K562 (cell line): ENCODE results near the gene SLC26A6. TPM values are rescaled to one million over a fixed set of nuclear protein-coding genes. Genes with fewer than 3 reads are reported as not detected.

Source experiments
- ATAC-seq: fragments of 200-7000 bp; cut with Tn5 transposase; 3 replicates; pipeline ENCODE4 v1.9.1; 2020; ENCODE audit warnings: moderate library complexity
- BruUV-seq: library from RNA; stranded (reverse); fragments of 400-500 nt; replicated peaks from 2 replicates; lab custom pipeline; 2021; lab: Mats Ljungman, UMichigan
- CTCF ChIA-PET: fragments of 300-600 bp; formaldehyde crosslinking; extraction: SDS; loops from one replicate; lab custom pipeline; 2021; ENCODE audit warnings: low intra/inter-chr PET ratio; lab: Yijun Ruan, JAX
- POLR2A ChIA-PET: fragments of 300-600, 350-650 bp; sonication (Branson Sonifier 250); formaldehyde crosslinking; extraction: SDS; loops from one replicate; lab custom pipeline; 2021; ENCODE audit warnings: antibody characterized with exemption, inconsistent platforms; lab: Yijun Ruan, JAX
- DNase-seq, 4 experiments: peaks; one replicate each; pipeline versions ENCODE4 v3.0.0 to v3.0.0-alpha.2; 2011 to 2018; ENCODE audit warnings: low spot score in 3 of 4, mixed read lengths in 3 of 4; ENCODE audit errors: extremely low read depth in 1 of 4
- FAIRE-seq: peaks from 2 replicates; lab custom pipeline; 2011; peaks lifted over from hg19 to GRCh38; lab: Jason Lieb, UNC
- H2AFZ ChIP-seq: 2 replicates; pipeline ENCODE4 v1.6.0; 2011; ENCODE audit warnings: low read depth, low read length, control low read depth, inconsistent platforms
- H3K27ac ChIP-seq: fragments of 200-600 bp; 3 replicates; pipeline ENCODE4 v1.8.0; 2011; ENCODE audit warnings: low read depth, mild to moderate bottlenecking, control low read depth, inconsistent platforms, low read length, moderate library complexity, mixed read lengths; ENCODE audit errors: extremely low read depth
- H3K27me3 ChIP-seq, 2 experiments: fragments of 300-600 bp in 1 of 2; 2 replicates in 1 of 2; 3 replicates in 1 of 2; pipeline versions ENCODE4 v1.6.0 to v1.8.0; 2011; ENCODE audit warnings: inconsistent platforms in 2 of 2, low read length in 2 of 2, mild to moderate bottlenecking in 1 of 2, mixed read lengths in 1 of 2, moderate library complexity in 1 of 2; ENCODE audit not compliant: control insufficient read depth in 2 of 2, insufficient read depth in 2 of 2
- H3K36me3 ChIP-seq: fragments of 300-600 bp; 3 replicates; pipeline ENCODE4 v1.8.0; 2011; ENCODE audit warnings: mild to moderate bottlenecking, low read length, inconsistent platforms; ENCODE audit not compliant: control insufficient read depth, insufficient read depth
- H3K4me1 ChIP-seq, 2 experiments: fragments of 200-600 bp in 1 of 2; replicated peaks in 1 of 2; 2 replicates in 1 of 2; 3 replicates in 1 of 2; pipeline versions ENCODE4 v1.5.1 to v1.8.0; 2011; ENCODE audit warnings: inconsistent platforms in 2 of 2, low read length in 2 of 2, mild to moderate bottlenecking in 1 of 2, mixed read lengths in 1 of 2, moderate library complexity in 1 of 2; ENCODE audit not compliant: control insufficient read depth in 2 of 2, insufficient read depth in 2 of 2
- H3K4me2 ChIP-seq: 2 replicates; pipeline ENCODE4 v1.6.1; 2011; ENCODE audit warnings: low read length, control low read depth, inconsistent platforms, mixed read lengths; ENCODE audit not compliant: insufficient read depth
- H3K4me3 ChIP-seq: fragments of 200-600 bp; sonication (generic), shearing (Covaris generic); 2 replicates; pipeline ENCODE4 v1.5.1; 2016; ENCODE audit warnings: control low read depth, inconsistent platforms
- H3K79me2 ChIP-seq: fragments of 200-600 bp; 3 replicates; pipeline ENCODE4 v1.8.0; 2011; ENCODE audit warnings: low read length, inconsistent platforms; ENCODE audit not compliant: control insufficient read depth, insufficient read depth
- H3K9ac ChIP-seq, 2 experiments: 2 replicates each; pipeline versions ENCODE4 v1.6.0 to v1.6.1; 2011; ENCODE audit warnings: low read depth in 2 of 2, low read length in 2 of 2, control low read depth in 1 of 2, inconsistent platforms in 1 of 2, mild to moderate bottlenecking in 1 of 2, mixed read lengths in 1 of 2; ENCODE audit not compliant: insufficient read depth in 1 of 2
- H3K9me1 ChIP-seq: one replicate; pipeline ENCODE4 v1.6.0; 2011; ENCODE audit warnings: inconsistent platforms, mild to moderate bottlenecking, low read length, moderate library complexity; ENCODE audit not compliant: control insufficient read depth, insufficient read depth
- H3K9me3 ChIP-seq: replicated peaks from 2 replicates; pipeline ENCODE4 v1.5.1; 2011; ENCODE audit warnings: low read depth, low read length, inconsistent platforms; ENCODE audit not compliant: control insufficient read depth, insufficient read depth
- H4K20me1 ChIP-seq: replicated peaks from 2 replicates; pipeline ENCODE4 v1.6.1; 2011; ENCODE audit warnings: low read length, inconsistent platforms, mixed read lengths; ENCODE audit not compliant: control insufficient read depth, insufficient read depth
- BACH1 ChIP-seq: fragments of 200-800 bp; sonication (Bioruptor generic); IDR thresholded peaks from 2 replicates; pipeline ENCODE4 v1.6.1; 2016; ENCODE audit warnings: missing genetic modification characterization, missing compliant biosample characterization
- FOXP1 ChIP-seq: sonication (generic); formaldehyde crosslinking; IDR thresholded peaks from 2 replicates; pipeline ENCODE4 v1.8.0; 2022; ENCODE audit warnings: mild to moderate bottlenecking, missing genetic modification reagents
- POLR3G ChIP-seq: IDR thresholded peaks from 2 replicates; pipeline ENCODE4 v1.6.1; 2011; ENCODE audit not compliant: insufficient read length, insufficient replicate concordance; ENCODE audit errors: extremely low read depth
- RNF2 ChIP-seq: sonication (generic); IDR thresholded peaks from 2 replicates; pipeline ENCODE4 v1.6.1; 2016
- SRF ChIP-seq, 2 experiments: fragments of 250-450, 450-650 bp in 1 of 2; sonication (Bioruptor Pico) in 1 of 2; sonication (generic) in 1 of 2; formaldehyde crosslinking; IDR thresholded peaks; 2 replicates each; pipeline versions ENCODE4 v1.5.0 to v1.5.1; 2020 to 2022; ENCODE audit warnings: mild to moderate bottlenecking in 1 of 2, missing genetic modification reagents in 1 of 2
- ZNF24 ChIP-seq: fragments of 450-650 bp; IDR thresholded peaks from 2 replicates; pipeline ENCODE4 v1.6.1; 2016
- ZNF57 ChIP-seq: fragments of 450-650 bp; formaldehyde crosslinking; IDR thresholded peaks from 2 replicates; pipeline ENCODE4 v1.4.0; 2020; ENCODE audit warnings: mild to moderate bottlenecking, moderate library complexity
- WGBS: fragments of 100-300 bp; shearing (Covaris generic); methylation state at CpG from one replicate; pipeline ENCODE4 v1.1.6; 2016; ENCODE audit warnings: low coverage, mixed read lengths; ENCODE audit not compliant: insufficient coverage; ENCODE audit errors: missing lambda C conversion rate; 5-methylcytosine and 5-hydroxymethylcytosine counted together
- in situ Hi-C: fragments of 300-500 bp; cut with MboI; formaldehyde crosslinking; loops from 4 replicates; pipeline ENCODE4 v1.15.0; 2018; ENCODE audit warnings: inconsistent platforms, mixed read lengths
- intact Hi-C: fragments of 100-400 bp; cut with micrococcal nuclease; formaldehyde crosslinking; loops from 2 replicates; pipeline ENCODE4 v1.14.2; 2022
- polyA plus RNA-seq, 8 experiments: library from polyadenylated mRNA; depleted of rRNA in 4 of 8; stranded (reverse) in 5 of 8; unstranded in 3 of 8; fragments of >200 nt; fragmentation: Nextera tagmentation in 2 of 8; fragmentation: Illumina TruSeq in 1 of 8; extraction: Ambion mirVana in 2 of 8; extraction: Trizol in 1 of 8; gene quantifications; 2 replicates each; pipeline versions ENCODE4 v1.2.1 to v1.2.3, GENCODE V29; 2011 to 2014; ENCODE audit warnings: inconsistent platforms in 1 of 8, missing spikeins in 1 of 8
- total RNA-seq, 7 experiments: library from RNA; depleted of rRNA in 6 of 7; stranded (reverse); fragments of >200 nt in 6 of 7; fragmentation: Illumina TruSeq in 2 of 7; extraction: Trizol in 2 of 7; gene quantifications; 2 replicates each; pipeline versions ENCODE4 v1.2.1 to v1.2.3, GENCODE V29; 2011 to 2021; ENCODE audit warnings: low replicate concordance in 1 of 7
- TF ChIP-seq, protein P1 (sequence below): fragments of 250-450 bp; sonication (Bioruptor Pico); IDR thresholded peaks from 2 replicates; pipeline ENCODE4 v1.8.0; 2021; ENCODE audit warnings: mild to moderate bottlenecking, moderate library complexity

SLC26A6 gene
- total and polyA plus RNA-seq, 9 of the 15 experiments (the other 6 are each of a cell fraction or from before 2014, with no cell fraction given), result 2.1 to 27.2 (median 14.8) TPM

DNA sequence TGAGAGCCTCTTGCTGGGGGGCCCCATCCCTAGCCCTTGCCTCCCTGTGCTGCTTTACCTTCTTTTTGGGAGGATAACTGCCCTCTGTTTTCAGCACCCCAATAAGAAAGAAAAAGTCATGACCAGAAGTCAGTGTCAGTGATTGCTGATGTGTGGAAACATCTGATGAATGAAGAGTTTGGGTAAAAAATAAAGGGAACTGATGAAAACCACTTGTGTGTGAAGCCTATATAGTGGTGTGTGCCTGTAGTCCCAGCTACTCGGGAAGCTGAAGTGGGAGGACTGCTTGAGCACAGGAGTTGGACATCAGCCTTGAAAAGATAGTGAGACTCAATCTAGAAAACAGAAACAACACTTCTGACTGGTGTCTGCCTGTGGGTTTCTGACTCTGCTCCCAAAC is 37.3 kb upstream of the SLC26A6 start:
- H4K20me1 ChIP-seq, result no peaks in the 10 kb centered on the region
- POLR2A ChIA-PET, result interaction anchor here (1.8 kb wide), 1 partner anchor 11 kb away, joined by 7 read pairs; no protein-coding TSS in a partner anchor
- no peak overlapping the region for H3K4me2 ChIP-seq
- no peaks in the 10 kb centered on the region for H3K27me3 ChIP-seq
- H3K79me2 ChIP-seq, result no peaks in the 10 kb centered on the region
- BruUV-seq, result no TSS peak
- H3K36me3 ChIP-seq, result peaks cover 25% of the 10 kb centered on the region; the same call in 2 of the 3 replicates
- no peak for ATAC-seq
- no peaks in the 10 kb centered on the region for H3K4me1 ChIP-seq
- no peaks in the 10 kb centered on the region for H3K9me3 ChIP-seq
- H2AFZ ChIP-seq, result no peak overlapping the region
- in situ Hi-C loops, result no loop called here
- FAIRE-seq, result no peak
- CTCF ChIA-PET, result no interaction called here
- DNase-seq, result no peak
- TF ChIP-seq SRF (CRISPR knock-in tag; IDR thresholded peaks at IDR 0.05), result no peak
- no peak for TF ChIP-seq POLR3G
- TF ChIP-seq FOXP1 (CRISPR knock-in tag), result no peak
- no peak overlapping the region for H3K9ac ChIP-seq
- no peaks in the 10 kb centered on the region for H3K9me1 ChIP-seq
- intact Hi-C loops, result no loop called here
- H3K4me3 ChIP-seq, result no peak overlapping the region
- WGBS, result 50% methylated on average over 1 of the region's 1 CpG
- no peak overlapping the region for H3K27ac ChIP-seq

DNA sequence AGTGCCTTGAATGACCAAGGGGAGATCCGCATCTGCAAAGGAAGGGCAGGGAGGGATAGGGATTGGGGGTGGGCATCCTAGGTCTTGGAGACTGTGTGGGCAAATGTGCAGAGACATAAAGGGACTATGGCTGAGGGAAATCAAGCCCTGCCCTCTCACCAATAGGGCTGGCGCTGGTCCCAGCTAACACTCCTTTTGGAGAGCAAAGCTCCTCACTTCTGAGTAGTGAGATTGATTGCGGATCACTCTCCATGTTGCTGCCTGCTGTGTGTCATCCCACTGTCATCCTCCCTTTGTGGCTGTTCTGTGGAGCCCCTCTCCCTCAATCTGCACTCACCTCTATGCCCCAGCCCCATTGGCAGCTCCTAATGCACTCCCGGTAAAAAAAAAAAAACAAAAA is 29.7 kb upstream of the SLC26A6 start:
- ATAC-seq (no peak), FAIRE-seq (no peak), DNase-seq (no peak)
- peak overlapping the region in 1 of 2 experiments; percentile 6; a peak in 2 of 4 replicates for H3K9ac ChIP-seq
- H3K4me1 ChIP-seq, result peaks cover 2 to 36% of the 10 kb centered on the region in 2 experiments; a peak in 4 of 5 replicates
- no TSS peak for BruUV-seq
- H3K27ac ChIP-seq, result no peak overlapping the region
- ChIA-PET POLR2A (interaction anchor here (0.6 to 0.7 kb wide), 2 partner anchors 397 to 494 kb away, joined by 3 read pairs; no protein-coding TSS in a partner anchor), CTCF (interaction anchor here (0.7 kb wide), 1 partner anchor 195 kb away, joined by 3 read pairs; no protein-coding TSS in a partner anchor)
- no peak overlapping the region for H2AFZ ChIP-seq
- in situ Hi-C loops, result no loop called here
- no peaks in the 10 kb centered on the region for H3K79me2 ChIP-seq
- WGBS, result 70% methylated on average over 3 of the region's 4 CpGs
- peaks cover 2% of the 10 kb centered on the region; the same call in 1 of the 3 replicates for H3K36me3 ChIP-seq
- intact Hi-C loops, result no loop called here
- no peak overlapping the region for H3K4me2 ChIP-seq
- H3K9me1 ChIP-seq, result no peaks in the 10 kb centered on the region
- no peaks in the 10 kb centered on the region for H3K9me3 ChIP-seq
- TF ChIP-seq ZNF24 (no peak), RNF2 (no peak), ZNF57 (no peak), BACH1 (tag) (no peak)
- TF ChIP-seq, protein P1, sequence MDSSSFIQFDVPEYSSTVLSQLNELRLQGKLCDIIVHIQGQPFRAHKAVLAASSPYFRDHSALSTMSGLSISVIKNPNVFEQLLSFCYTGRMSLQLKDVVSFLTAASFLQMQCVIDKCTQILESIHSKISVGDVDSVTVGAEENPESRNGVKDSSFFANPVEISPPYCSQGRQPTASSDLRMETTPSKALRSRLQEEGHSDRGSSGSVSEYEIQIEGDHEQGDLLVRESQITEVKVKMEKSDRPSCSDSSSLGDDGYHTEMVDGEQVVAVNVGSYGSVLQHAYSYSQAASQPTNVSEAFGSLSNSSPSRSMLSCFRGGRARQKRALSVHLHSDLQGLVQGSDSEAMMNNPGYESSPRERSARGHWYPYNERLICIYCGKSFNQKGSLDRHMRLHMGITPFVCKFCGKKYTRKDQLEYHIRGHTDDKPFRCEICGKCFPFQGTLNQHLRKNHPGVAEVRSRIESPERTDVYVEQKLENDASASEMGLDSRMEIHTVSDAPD (CRISPR knock-in tag), result no peak
- no peak overlapping the region for H3K4me3 ChIP-seq
- no peaks in the 10 kb centered on the region for H4K20me1 ChIP-seq
- no peaks in the 10 kb centered on the region for H3K27me3 ChIP-seq
